HepG2 (cell line): ENCODE results near the gene IL17RB. TPM values are rescaled to one million over a fixed set of nuclear protein-coding genes. Genes with fewer than 3 reads are reported as not detected.

Experiments
- ERF ChIP-seq: IDR thresholded peaks from 2 replicates; pipeline ENCODE4 v1.6.1; 2018; ENCODE audit warnings: missing biosample characterization, missing genetic modification reagents
- EZH2 ChIP-seq: conservative IDR thresholded peaks from 2 replicates; pipeline ENCODE4 v1.6.1; 2012; ENCODE audit warnings: mild to moderate bottlenecking, low read depth, low read length, moderate library complexity
- SIN3A ChIP-seq: IDR thresholded peaks from 2 replicates; pipeline ENCODE4 v1.6.1; 2011; ENCODE audit warnings: low read depth, mild to moderate bottlenecking, control low read depth, low read length, borderline replicate concordance
- SUZ12 ChIP-seq: fragments of 150-350 bp; IDR thresholded peaks from 2 replicates; pipeline ENCODE4 v1.6.1; 2014; ENCODE audit warnings: low read depth, low read length
- TCF12 ChIP-seq, 2 experiments: fragments of 450-650 bp in 1 of 2; sonication (generic) in 1 of 2; formaldehyde crosslinking in 1 of 2; IDR thresholded peaks; 2 replicates each; pipeline versions ENCODE4 v1.6.1 to v1.8.0; 2017 to 2022; ENCODE audit warnings: antibody characterized with exemption in 1 of 2, mild to moderate bottlenecking in 1 of 2, missing genetic modification reagents in 1 of 2, moderate library complexity in 1 of 2
- THYN1 ChIP-seq: sonication (generic); formaldehyde crosslinking; IDR thresholded peaks from 2 replicates; pipeline ENCODE4 v1.8.1; 2023; ENCODE audit warnings: low read depth, mild to moderate bottlenecking, moderate library complexity, missing genetic modification reagents, borderline replicate concordance
- ZFP90 ChIP-seq: sonication (generic); formaldehyde crosslinking; IDR thresholded peaks from 2 replicates; pipeline ENCODE4 v1.8.0; 2022; ENCODE audit warnings: missing genetic modification reagents, mild to moderate bottlenecking, inconsistent platforms, borderline replicate concordance
- ZNF253 ChIP-seq: sonication (generic); formaldehyde crosslinking; IDR thresholded peaks from 2 replicates; pipeline ENCODE4 v1.8.0; 2022; ENCODE audit warnings: mild to moderate bottlenecking, missing genetic modification reagents, borderline replicate concordance
- ZNF484 ChIP-seq: sonication (generic); formaldehyde crosslinking; IDR thresholded peaks from 2 replicates; pipeline ENCODE4 v1.5.1; 2020; ENCODE audit warnings: mild to moderate bottlenecking, low read depth, missing genetic modification reagents, borderline replicate concordance
- ZNF543 ChIP-seq: sonication (generic); formaldehyde crosslinking; IDR thresholded peaks from 2 replicates; pipeline ENCODE4 v1.4.0; 2020; ENCODE audit warnings: mild to moderate bottlenecking, missing genetic modification reagents
- ZNF773 ChIP-seq: sonication (generic); formaldehyde crosslinking; IDR thresholded peaks from 2 replicates; pipeline ENCODE4 v1.4.0; 2020; ENCODE audit warnings: missing genetic modification reagents, borderline replicate concordance
- ZZZ3 ChIP-seq: sonication (generic); formaldehyde crosslinking; IDR thresholded peaks from 2 replicates; pipeline ENCODE4 v1.4.0; 2020; ENCODE audit warnings: missing genetic modification reagents, mild to moderate bottlenecking, borderline replicate concordance
- polyA plus RNA-seq, 8 experiments: library from polyadenylated mRNA; depleted of rRNA in 3 of 8; stranded (reverse) in 7 of 8; unstranded in 1 of 8; fragments of >200 nt; fragmentation: Illumina TruSeq in 4 of 8; extraction: Trizol in 4 of 8; gene quantifications; 2 replicates each; pipeline versions ENCODE4 v1.2.1 to v1.2.3, GENCODE V29; 2011 to 2016; ENCODE audit warnings: low read depth in 4 of 8, missing spikeins in 1 of 8, mixed read lengths in 1 of 8; ENCODE audit not compliant: insufficient read depth in 1 of 8
- total RNA-seq, 5 experiments: library from RNA; depleted of rRNA; stranded (reverse); fragments of >200 nt; fragmentation: Illumina TruSeq; extraction: Trizol; gene quantifications; 2 replicates each; pipeline ENCODE4 v1.2.3, GENCODE V29; 2016; ENCODE audit warnings: low read depth in 1 of 5
- TF ChIP-seq, protein P1 (sequence below): sonication (generic); formaldehyde crosslinking; IDR thresholded peaks from 2 replicates; pipeline ENCODE4 v1.5.0; 2020; ENCODE audit warnings: mild to moderate bottlenecking, missing genetic modification reagents
- TF ChIP-seq, protein P2 (sequence below): sonication (generic); formaldehyde crosslinking; IDR thresholded peaks from 2 replicates; pipeline ENCODE4 v1.5.1; 2020; ENCODE audit warnings: mild to moderate bottlenecking, missing genetic modification reagents, moderate library complexity
- TF ChIP-seq, protein P3 (sequence below): sonication (generic); formaldehyde crosslinking; conservative IDR thresholded peaks from 2 replicates; pipeline ENCODE4 v1.4.0; 2020; ENCODE audit warnings: missing genetic modification reagents
- TF ChIP-seq, protein P4 (sequence below): sonication (generic); formaldehyde crosslinking; IDR thresholded peaks from 2 replicates; pipeline ENCODE4 v1.5.1; 2020; ENCODE audit warnings: mild to moderate bottlenecking, missing genetic modification reagents, borderline replicate concordance

IL17RB gene
- total and polyA plus RNA-seq, 2 of the 13 experiments (the other 11 are each of a cell fraction or from before 2014, with no cell fraction given): 130 to 190 TPM

- no peak for TF ChIP-seq ZNF484 (CRISPR knock-in tag)
- no peak for TF ChIP-seq ZNF773 (CRISPR knock-in tag)
- TF ChIP-seq ZNF253: no peak
- no peak for TF ChIP-seq SUZ12
- TF ChIP-seq, protein P1, sequence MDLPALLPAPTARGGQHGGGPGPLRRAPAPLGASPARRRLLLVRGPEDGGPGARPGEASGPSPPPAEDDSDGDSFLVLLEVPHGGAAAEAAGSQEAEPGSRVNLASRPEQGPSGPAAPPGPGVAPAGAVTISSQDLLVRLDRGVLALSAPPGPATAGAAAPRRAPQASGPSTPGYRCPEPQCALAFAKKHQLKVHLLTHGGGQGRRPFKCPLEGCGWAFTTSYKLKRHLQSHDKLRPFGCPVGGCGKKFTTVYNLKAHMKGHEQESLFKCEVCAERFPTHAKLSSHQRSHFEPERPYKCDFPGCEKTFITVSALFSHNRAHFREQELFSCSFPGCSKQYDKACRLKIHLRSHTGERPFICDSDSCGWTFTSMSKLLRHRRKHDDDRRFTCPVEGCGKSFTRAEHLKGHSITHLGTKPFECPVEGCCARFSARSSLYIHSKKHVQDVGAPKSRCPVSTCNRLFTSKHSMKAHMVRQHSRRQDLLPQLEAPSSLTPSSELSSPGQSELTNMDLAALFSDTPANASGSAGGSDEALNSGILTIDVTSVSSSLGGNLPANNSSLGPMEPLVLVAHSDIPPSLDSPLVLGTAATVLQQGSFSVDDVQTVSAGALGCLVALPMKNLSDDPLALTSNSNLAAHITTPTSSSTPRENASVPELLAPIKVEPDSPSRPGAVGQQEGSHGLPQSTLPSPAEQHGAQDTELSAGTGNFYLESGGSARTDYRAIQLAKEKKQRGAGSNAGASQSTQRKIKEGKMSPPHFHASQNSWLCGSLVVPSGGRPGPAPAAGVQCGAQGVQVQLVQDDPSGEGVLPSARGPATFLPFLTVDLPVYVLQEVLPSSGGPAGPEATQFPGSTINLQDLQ: peak; percentile 27; the same call in 1 of the 2 replicates
- TF ChIP-seq, protein P2, sequence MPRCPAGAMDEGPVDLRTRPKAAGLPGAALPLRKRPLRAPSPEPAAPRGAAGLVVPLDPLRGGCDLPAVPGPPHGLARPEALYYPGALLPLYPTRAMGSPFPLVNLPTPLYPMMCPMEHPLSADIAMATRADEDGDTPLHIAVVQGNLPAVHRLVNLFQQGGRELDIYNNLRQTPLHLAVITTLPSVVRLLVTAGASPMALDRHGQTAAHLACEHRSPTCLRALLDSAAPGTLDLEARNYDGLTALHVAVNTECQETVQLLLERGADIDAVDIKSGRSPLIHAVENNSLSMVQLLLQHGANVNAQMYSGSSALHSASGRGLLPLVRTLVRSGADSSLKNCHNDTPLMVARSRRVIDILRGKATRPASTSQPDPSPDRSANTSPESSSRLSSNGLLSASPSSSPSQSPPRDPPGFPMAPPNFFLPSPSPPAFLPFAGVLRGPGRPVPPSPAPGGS: peak; percentile 84
- TF ChIP-seq, protein P3, sequence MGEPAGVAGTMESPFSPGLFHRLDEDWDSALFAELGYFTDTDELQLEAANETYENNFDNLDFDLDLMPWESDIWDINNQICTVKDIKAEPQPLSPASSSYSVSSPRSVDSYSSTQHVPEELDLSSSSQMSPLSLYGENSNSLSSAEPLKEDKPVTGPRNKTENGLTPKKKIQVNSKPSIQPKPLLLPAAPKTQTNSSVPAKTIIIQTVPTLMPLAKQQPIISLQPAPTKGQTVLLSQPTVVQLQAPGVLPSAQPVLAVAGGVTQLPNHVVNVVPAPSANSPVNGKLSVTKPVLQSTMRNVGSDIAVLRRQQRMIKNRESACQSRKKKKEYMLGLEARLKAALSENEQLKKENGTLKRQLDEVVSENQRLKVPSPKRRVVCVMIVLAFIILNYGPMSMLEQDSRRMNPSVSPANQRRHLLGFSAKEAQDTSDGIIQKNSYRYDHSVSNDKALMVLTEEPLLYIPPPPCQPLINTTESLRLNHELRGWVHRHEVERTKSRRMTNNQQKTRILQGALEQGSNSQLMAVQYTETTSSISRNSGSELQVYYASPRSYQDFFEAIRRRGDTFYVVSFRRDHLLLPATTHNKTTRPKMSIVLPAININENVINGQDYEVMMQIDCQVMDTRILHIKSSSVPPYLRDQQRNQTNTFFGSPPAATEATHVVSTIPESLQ (CRISPR knock-in tag): no peak
- no peak for TF ChIP-seq THYN1 (CRISPR knock-in tag)
- TF ChIP-seq ZNF543 (CRISPR knock-in tag): no peak
- TF ChIP-seq EZH2: no peak
- peak; percentile 85 for TF ChIP-seq ERF
- TF ChIP-seq ZFP90 (CRISPR knock-in tag): peak; percentile 77; the same call in 1 of the 2 replicates
- TF ChIP-seq ZZZ3 (CRISPR knock-in tag): no peak; the same call in 1 of the 2 replicates
- TF ChIP-seq, protein P4, sequence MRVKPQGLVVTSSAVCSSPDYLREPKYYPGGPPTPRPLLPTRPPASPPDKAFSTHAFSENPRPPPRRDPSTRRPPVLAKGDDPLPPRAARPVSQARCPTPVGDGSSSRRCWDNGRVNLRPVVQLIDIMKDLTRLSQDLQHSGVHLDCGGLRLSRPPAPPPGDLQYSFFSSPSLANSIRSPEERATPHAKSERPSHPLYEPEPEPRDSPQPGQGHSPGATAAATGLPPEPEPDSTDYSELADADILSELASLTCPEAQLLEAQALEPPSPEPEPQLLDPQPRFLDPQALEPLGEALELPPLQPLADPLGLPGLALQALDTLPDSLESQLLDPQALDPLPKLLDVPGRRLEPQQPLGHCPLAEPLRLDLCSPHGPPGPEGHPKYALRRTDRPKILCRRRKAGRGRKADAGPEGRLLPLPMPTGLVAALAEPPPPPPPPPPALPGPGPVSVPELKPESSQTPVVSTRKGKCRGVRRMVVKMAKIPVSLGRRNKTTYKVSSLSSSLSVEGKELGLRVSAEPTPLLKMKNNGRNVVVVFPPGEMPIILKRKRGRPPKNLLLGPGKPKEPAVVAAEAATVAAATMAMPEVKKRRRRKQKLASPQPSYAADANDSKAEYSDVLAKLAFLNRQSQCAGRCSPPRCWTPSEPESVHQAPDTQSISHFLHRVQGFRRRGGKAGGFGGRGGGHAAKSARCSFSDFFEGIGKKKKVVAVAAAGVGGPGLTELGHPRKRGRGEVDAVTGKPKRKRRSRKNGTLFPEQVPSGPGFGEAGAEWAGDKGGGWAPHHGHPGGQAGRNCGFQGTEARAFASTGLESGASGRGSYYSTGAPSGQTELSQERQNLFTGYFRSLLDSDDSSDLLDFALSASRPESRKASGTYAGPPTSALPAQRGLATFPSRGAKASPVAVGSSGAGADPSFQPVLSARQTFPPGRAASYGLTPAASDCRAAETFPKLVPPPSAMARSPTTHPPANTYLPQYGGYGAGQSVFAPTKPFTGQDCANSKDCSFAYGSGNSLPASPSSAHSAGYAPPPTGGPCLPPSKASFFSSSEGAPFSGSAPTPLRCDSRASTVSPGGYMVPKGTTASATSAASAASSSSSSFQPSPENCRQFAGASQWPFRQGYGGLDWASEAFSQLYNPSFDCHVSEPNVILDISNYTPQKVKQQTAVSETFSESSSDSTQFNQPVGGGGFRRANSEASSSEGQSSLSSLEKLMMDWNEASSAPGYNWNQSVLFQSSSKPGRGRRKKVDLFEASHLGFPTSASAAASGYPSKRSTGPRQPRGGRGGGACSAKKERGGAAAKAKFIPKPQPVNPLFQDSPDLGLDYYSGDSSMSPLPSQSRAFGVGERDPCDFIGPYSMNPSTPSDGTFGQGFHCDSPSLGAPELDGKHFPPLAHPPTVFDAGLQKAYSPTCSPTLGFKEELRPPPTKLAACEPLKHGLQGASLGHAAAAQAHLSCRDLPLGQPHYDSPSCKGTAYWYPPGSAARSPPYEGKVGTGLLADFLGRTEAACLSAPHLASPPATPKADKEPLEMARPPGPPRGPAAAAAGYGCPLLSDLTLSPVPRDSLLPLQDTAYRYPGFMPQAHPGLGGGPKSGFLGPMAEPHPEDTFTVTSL: no peak; the same call in 1 of the 2 replicates
- no peak for TF ChIP-seq TCF12 (IDR thresholded peaks at IDR 0.05)
- peak; percentile 74; the same call in 1 of the 2 replicates for TF ChIP-seq TCF12 (CRISPR knock-in tag; IDR thresholded peaks at IDR 0.05)
- peak; percentile 60 for TF ChIP-seq SIN3A
Measured at GRCh38 chr3:53842436-53843194, 3.8 kb upstream of the IL17RB start (continued).
